Chondrocyte (in vitro differentiated cells): ENCODE measurements around the gene EPHB6. TPM values are rescaled to one million over a fixed set of nuclear protein-coding genes. Genes with fewer than 3 reads are reported as not detected.

Experiments used
- DNase-seq: peaks from one replicate; pipeline ENCODE4 v3.0.0; 2021; ENCODE audit warnings: mixed read lengths, low spot score
- H3K27ac Mint-ChIP-seq: one replicate; pipeline ENCODE4 v1.8.0; 2021; ENCODE audit warnings: mild to moderate bottlenecking, moderate library complexity, mixed read lengths; ENCODE audit not compliant: unreplicated experiment
- H3K27me3 Mint-ChIP-seq: 2 replicates; pipeline ENCODE4 v1.8.0; 2021; ENCODE audit warnings: low read depth, mixed read lengths
- H3K36me3 Mint-ChIP-seq: 2 replicates; pipeline ENCODE4 v1.8.0; 2021; ENCODE audit warnings: low read depth, mixed read lengths
- H3K4me1 Mint-ChIP-seq: 2 replicates; pipeline ENCODE4 v1.8.0; 2021; ENCODE audit warnings: low read depth, mild to moderate bottlenecking, mixed read lengths
- H3K4me3 Mint-ChIP-seq: one replicate; pipeline ENCODE4 v1.8.0; 2021; ENCODE audit warnings: mild to moderate bottlenecking, moderate library complexity, mixed read lengths; ENCODE audit not compliant: unreplicated experiment
- H3K9me3 Mint-ChIP-seq: 2 replicates; pipeline ENCODE4 v1.8.0; 2021; ENCODE audit warnings: low read depth, mixed read lengths
- total RNA-seq: library from RNA; stranded (reverse); gene quantifications from 3 replicates; pipeline ENCODE4 v1.2.1, GENCODE V29; 2021
- TF ChIP-seq, protein P1 (sequence below): fragments of 200-600 bp; sonication (generic); IDR thresholded peaks from 2 replicates; pipeline ENCODE4 v1.5.0; 2021; ENCODE audit warnings: antibody characterized with exemption, mild to moderate bottlenecking, moderate library complexity

EPHB6 gene
- total RNA-seq, 1 donor from 2014 or later = 0.22 TPM

DNA sequence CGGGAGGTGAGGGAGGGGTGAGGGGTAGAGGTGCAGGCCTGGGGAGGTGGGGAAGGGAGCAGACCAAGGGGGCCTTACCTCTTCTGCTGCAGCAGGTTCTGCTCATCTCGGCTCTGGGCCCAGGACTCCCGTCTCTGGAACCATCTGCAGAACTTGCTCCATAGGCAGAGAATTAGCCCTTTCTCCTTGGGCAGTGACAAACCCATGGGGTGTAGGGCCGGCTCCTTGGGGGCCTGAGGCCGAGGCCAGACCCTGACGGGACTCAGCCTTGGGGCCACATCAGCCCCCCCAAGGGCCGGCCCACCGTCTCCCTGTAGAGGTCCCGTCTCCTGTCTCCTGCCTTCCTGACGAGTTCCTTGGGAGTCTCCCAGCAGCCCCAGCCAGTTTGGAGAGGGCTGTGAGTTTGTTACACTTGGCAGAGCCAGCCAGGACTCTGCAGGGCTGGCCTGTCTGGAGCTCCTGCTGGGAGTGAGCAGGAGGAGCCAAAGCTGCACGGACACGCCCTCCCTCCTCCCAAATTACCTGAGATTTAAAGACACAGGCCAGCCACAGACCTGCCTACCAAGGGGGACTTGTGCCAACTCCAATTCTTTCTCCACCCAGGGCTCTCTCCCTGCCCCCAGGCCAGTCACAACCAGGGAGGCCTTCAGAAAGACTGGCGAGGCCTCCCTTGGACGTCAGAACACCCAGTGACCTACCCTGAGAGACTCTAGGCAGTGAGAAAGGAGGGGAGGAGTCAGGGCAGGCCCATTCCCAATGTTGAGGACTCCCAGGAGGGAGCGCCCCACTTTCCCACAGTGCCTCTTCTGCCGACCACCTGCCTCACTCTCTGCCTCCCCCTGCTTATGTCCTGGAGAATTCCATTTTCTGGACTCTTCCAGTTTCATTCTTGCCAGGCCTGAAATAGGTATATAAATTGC, 30.7 kb downstream of the EPHB6 start, which contains the start of gene TRPV6:
Gene TRPV6 (minus strand): TSS at position 435 of the 920 bp plus-strand sequence.
- peaks cover 17% of the 10 kb centered on the region for H3K27me3 Mint-ChIP-seq
- no peaks in the 10 kb centered on the region for H3K36me3 Mint-ChIP-seq
- H3K9me3 Mint-ChIP-seq = no peaks in the 10 kb centered on the region
- no peaks in the 10 kb centered on the region for H3K4me1 Mint-ChIP-seq
- peak; percentile 69 for DNase-seq
- H3K4me3 Mint-ChIP-seq = no peak within 1 kb of the TSS
- TF ChIP-seq, protein P1, sequence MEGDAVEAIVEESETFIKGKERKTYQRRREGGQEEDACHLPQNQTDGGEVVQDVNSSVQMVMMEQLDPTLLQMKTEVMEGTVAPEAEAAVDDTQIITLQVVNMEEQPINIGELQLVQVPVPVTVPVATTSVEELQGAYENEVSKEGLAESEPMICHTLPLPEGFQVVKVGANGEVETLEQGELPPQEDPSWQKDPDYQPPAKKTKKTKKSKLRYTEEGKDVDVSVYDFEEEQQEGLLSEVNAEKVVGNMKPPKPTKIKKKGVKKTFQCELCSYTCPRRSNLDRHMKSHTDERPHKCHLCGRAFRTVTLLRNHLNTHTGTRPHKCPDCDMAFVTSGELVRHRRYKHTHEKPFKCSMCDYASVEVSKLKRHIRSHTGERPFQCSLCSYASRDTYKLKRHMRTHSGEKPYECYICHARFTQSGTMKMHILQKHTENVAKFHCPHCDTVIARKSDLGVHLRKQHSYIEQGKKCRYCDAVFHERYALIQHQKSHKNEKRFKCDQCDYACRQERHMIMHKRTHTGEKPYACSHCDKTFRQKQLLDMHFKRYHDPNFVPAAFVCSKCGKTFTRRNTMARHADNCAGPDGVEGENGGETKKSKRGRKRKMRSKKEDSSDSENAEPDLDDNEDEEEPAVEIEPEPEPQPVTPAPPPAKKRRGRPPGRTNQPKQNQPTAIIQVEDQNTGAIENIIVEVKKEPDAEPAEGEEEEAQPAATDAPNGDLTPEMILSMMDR = no peak
- no peak within 1 kb of the TSS for H3K27ac Mint-ChIP-seq

- H3K9me3 Mint-ChIP-seq = no peaks in the 10 kb centered on the region
Observed at GRCh38 chr7:142886866-142887265, 32.0 kb downstream of the EPHB6 start.

GRCh38 chr7:142887282-142888015, 32.6 kb downstream of the EPHB6 start:
- no peak overlapping the region for H3K27ac Mint-ChIP-seq
- peaks cover 11% of the 10 kb centered on the region for H3K27me3 Mint-ChIP-seq
- H3K36me3 Mint-ChIP-seq = no peaks in the 10 kb centered on the region
- TF ChIP-seq, protein P1 = no peak
- DNase-seq = no peak
- no peaks in the 10 kb centered on the region for H3K9me3 Mint-ChIP-seq
- no peak overlapping the region for H3K4me3 Mint-ChIP-seq
- H3K4me1 Mint-ChIP-seq = no peaks in the 10 kb centered on the region

More at GRCh38 chr7:142886866-142887265, 32.0 kb downstream of the EPHB6 start:
- Mint-ChIP-seq H3K4me3 (no peak overlapping the region), H3K4me1 (no peaks in the 10 kb centered on the region), H3K27ac (no peak overlapping the region), H3K36me3 (no peaks in the 10 kb centered on the region), H3K27me3 (peaks cover 15% of the 10 kb centered on the region)
- DNase-seq = no peak
- TF ChIP-seq, protein P1 = no peak

GRCh38 chr7:142889816-142890215, 34.9 kb downstream of the EPHB6 start:
- no peaks in the 10 kb centered on the region for H3K9me3 Mint-ChIP-seq
- no peak for DNase-seq

More at GRCh38 chr7:142889816-142890215, 34.9 kb downstream of the EPHB6 start:
- Mint-ChIP-seq H3K4me3 (no peak overlapping the region), H3K4me1 (no peaks in the 10 kb centered on the region), H3K36me3 (no peaks in the 10 kb centered on the region), H3K27ac (no peak overlapping the region), H3K27me3 (peaks cover 13% of the 10 kb centered on the region)
- TF ChIP-seq, protein P1 = no peak
